Measurements from ENCODE around the gene ECI1. TPM values are rescaled to one million over a fixed set of nuclear protein-coding genes. Genes with fewer than 3 reads are reported as not detected.
"Not testable (repeated sequence)": the region's sequence is repeated elsewhere in the genome, so short reads cannot be mapped to it uniquely, and the experiment has no call there.

Gene ECI1
- total RNA-seq, 1 donor from 2014 or later = 24.6 TPM

GRCh38 chr16:2280461-2280860 is 29.1 kb upstream of the ECI1 start:
- no peak for DNase-seq (ENCODE audit: low spot score)

DNA sequence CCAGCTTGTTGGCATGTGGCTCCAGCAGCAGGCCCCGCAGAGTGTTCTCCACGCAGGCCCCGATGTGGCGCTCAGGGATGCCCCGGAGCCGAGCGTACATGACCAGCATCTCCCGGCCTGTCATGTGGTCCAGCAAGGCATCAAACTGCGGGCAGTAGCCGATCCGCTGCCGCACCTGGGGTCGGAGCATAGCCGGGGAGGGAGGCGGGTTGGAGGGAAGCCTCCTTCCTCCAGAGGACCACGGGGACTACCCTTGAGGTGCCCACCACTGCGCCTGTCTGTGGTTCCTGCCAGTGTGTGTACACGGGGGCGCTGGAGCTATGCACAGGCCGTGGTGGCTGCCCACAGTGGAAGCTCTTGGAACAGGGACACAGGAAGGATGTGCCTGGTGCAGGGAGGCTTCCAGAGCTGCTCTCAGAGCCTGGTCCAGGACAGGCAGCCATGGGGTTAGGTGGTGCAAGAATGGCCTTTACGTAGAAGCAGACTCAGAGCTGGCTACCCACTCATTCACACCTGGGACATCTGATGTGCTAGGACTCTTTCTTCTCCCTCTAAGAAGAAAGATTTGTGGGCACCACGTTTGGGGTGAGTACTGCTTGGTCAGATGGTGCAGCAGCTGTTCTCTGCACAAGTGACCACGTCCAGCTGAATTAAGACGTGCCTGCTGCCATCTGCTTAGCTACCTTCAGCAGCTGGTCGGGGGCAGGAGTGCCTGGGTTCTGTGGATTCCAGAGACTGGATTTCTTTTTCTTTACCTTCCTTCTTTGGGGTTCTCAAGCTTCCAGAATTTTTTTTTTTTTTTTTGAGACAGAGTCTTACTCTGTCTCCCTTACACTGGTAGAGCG is 27.8 kb upstream of the ECI1 start:
- DNase-seq (ENCODE audit: low spot score) = no peak

- no peak for DNase-seq (ENCODE audit: low spot score)
Measured at GRCh38 chr16:2278272-2278608, 26.9 kb upstream of the ECI1 start.

DNA sequence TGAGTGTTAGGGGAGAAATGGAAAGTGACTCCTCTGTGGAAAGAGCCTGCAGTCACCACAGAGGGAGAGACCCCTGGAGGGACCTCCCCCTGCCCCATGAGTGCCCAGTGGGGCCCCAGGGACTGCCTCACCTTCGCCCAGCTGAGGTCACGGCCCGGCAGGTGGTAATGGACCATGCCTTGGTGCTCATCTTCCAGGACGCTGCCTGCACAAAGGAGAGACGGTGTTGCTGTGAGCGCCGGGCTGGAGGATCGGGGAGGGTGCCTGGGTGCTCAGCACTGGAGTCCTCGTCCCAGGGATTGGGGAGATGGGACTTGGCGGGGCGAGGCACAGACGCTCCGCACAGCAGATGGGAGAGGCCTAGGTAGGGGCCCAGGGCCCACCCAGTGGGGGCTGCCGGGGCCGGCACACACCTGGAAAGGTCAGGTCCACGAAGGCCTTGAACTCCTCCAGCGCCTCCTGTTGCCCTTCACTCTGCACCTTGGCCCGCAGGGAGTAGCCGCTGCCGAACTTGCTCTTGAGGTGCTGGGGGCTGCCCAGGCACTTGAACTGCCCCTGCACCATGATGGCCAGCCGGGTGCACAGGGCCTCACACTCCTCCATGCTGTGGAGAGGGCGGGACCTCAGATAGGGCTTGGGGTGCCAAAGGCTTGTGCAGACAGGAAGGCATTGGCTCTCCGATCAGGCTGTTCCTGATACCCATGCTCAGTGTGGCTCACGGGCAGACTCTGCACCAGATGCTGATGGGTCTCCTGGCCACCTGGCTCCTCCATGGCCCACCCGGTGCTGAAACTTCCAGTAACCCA is 26.3 kb upstream of the ECI1 start:
- no peak for DNase-seq (ENCODE audit: low spot score)

- no peak for DNase-seq (ENCODE audit: low spot score)
Measured at GRCh38 chr16:2276368-2277195, 25.2 kb upstream of the ECI1 start.

DNA sequence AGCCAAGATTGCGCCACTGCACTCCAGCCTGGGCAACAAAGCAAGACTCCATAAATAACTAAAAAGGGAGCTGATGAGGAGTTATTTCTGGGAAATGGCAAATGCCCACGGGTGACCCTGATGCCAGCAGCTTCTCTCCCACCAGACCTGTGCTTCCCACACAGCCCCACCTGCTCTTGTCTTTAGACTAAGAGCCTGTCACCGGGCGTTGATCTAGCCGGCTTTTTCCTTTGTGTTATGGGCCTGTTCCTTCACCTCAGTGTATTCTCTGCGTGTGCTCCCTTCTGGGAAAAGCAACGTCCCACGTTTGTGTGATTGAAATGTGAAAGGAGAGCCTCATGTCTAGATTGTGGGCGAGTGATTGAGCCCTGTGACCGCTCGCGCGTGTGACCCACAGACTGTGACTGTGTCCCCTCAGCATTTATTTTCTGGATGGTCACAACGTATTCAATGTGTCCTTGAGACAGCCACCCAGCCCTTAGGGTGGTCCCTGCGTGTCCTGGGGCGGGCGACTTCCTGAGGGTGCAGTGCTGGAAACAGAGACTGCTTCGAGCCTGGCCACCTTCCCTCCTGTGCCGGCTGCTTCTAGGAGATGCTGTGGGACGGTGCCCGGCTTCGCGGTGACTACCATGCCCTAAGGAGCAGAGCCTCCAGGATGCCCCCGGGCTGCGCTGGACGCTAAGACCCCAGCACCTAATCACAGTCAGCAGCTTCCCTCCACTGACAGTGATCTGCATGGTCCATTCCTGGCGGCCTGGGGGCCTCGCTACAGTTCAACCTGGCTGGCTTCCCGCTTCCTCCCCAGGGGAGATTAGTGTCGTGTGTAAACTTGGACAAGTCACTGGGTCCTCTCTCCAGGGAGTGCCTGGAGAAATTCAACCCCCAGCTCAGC is 24.3 kb upstream of the ECI1 start:
- no peak for DNase-seq (ENCODE audit: low spot score)

- no peak for DNase-seq (ENCODE audit: low spot score)
Measured at GRCh38 chr16:2273931-2274330, 22.5 kb upstream of the ECI1 start.

GRCh38 chr16:2273484-2273883 is 22.1 kb upstream of the ECI1 start:
- DNase-seq (ENCODE audit: low spot score) = no peak

- no peak for DNase-seq (ENCODE audit: low spot score)
Measured at GRCh38 chr16:2271848-2272461, 20.6 kb upstream of the ECI1 start.

DNA sequence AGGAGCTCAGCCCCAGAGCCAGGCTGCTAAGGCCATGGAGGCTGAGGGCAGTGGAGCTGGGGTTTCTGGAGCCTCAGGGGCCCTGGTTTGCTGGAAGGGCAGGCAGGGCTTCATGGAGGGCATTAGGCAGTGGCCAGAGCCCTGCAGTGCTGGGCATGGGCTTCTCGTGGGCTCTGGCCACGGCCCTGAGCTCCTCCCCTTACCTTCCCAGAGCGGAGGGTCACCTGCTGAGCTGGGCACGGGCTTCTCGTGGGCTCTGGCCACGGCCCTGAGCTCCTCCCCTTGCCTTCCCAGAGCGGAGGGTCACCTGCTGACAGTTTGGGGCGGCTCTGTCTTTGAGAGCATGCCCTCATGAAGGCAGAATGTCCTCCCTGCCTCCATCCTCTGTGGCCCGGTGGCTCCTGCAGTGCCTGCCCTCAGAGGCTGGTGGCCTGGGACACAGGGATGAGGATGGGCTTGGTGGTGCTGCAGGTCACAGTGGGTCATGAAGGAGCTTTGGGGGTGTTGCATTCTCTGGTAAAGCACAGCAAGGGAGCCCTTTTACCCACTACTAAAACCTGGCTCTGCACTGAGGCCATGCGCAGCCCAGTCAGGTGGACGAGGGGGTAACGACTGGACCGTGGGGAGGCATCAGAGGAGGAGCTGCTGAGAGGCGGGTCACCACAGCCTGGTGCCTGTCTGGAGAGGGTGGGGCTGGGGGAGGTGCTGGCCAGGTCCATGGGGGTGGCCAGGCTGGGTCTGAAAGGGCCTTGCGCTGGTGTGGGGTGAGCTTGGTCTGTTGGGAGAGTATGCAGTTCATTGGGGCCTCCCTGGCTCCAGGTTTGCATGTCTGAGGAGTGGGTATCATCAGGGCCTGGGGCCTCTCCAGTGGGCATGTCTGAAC is 19.4 kb upstream of the ECI1 start:
- DNase-seq (ENCODE audit: low spot score) = no peak

DNA sequence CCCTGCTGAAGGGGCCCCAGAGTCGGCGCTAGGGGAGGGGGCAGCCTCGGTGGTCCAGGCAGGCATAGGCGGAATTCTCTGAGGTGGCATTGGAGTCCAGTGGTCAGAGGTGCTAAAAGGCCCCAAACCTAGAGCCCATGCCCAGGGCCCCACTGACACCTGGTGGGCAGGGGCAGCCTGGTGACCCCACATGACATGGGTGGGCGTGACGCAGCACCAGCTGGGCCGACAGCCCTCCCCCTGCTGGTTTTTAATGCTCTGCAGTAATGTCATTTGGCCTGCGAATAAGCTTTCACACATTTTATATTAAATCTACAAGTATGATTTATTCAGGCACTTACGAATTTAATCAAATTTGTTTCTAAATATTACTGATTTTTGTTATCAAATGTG is 18.7 kb upstream of the ECI1 start:
- DNase-seq (ENCODE audit: low spot score) = no peak

DNA sequence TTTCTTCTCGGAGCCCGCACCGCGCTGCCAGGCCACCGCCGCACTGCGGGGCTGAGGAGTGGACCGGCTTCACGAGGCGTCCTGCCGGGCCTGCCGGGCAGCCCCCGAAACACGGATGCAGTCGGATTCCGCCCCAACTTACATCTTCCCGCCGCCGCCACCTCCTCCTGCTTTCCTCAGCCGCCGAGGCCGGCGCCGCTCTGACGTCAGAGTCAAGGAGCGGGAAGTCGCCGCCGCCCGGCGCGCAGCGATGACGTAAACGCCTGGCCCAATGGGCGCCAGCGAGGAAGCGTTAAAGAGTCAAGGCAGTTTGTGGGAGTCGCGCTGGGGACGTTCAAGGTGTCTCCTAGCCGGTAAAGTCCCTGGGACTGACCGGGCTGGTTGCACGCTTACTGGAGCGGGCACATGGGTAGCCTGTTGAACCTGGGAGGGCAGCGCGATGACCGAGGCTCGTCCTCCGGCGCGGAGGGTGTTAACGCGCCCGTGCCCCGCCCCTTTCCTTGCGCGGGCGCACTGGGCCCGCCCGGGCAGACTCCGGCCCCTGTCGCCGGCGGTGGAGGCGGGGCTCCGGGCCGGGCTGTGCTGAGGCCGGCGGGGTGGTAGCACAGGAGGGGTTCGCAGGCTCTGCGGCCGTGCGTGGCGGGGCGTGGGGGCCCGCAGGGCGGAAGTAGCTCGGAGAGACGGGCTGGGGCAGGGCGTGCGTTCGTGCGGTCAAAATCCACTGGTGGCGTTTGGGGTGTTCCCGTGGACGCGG is 16.7 kb upstream of the ECI1 start, which contains the start of gene RNPS1:
TSS of gene RNPS1 (minus strand) at position 214 of the 754 bp plus-strand sequence. CDS start 3,483 bp downstream, outside the sequence.
- DNase-seq (ENCODE audit: low spot score) = peak; percentile 98

DNA sequence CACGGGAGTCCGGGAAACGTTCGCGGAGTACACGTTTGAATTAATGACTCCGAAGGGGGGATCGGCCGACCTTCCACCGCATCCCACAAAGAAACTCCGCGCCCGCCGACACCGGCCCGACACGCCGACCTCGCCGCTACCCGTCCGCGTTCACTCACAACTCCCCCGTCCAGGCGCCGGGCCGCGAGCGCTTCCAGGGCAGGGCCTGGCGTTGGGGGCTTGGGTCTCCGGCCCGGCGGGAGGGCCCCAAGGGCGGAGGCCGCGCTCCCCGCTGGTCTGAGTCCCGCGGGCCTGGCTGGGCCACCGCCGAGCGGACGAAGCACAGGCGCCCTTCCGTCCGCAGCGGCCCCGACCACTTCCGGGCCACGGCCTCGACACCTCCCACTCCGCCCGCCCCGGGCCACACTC is 16.1 kb upstream of the ECI1 start:
- DNase-seq (ENCODE audit: low spot score) = peak; percentile 2

DNA sequence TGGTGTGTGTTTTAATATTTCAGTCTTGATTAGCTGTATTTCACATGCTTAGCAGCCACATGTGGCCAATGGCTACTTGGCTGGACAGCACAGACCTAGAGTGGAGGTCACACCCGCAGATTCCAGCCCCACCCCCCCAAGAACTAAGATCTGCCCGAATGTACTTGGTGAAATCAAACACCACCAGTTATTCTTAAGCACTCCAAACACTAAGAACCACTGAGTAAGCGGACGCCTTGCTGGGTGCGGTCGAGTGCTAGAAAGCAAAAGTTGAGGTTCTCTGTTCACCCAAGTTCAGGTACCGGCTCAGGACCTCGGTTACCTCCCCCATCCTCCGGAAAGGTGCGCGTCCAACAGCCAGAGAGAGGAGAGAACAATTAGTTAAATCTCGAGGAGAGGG is 15.5 kb upstream of the ECI1 start:
- DNase-seq (ENCODE audit: low spot score) = not testable (repeated sequence)

DNA sequence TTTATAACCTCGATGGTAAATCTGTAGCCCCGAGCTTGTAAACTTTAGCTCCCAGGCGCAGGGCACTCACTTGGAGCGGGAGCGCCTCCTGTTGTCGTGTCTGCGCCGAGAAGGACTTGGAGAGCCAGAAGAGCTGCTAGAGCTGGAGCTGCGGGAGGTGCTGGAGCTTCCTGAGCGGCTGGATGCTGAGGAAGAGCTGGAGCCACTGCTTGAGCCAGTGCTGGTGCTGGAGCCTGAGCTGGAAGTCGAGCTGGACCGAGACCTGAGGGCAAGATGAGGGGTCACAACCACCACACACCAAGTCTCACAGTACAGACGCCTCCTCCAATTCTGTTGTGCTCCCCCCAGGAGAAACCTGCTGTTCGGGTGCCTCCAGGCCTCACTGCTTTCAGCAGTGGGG is 11.6 kb upstream of the ECI1 start:
- DNase-seq (ENCODE audit: low spot score) = not testable (repeated sequence)

- no peak for DNase-seq (ENCODE audit: low spot score)
Measured at GRCh38 chr16:2260250-2260649, 8.9 kb upstream of the ECI1 start.

DNA sequence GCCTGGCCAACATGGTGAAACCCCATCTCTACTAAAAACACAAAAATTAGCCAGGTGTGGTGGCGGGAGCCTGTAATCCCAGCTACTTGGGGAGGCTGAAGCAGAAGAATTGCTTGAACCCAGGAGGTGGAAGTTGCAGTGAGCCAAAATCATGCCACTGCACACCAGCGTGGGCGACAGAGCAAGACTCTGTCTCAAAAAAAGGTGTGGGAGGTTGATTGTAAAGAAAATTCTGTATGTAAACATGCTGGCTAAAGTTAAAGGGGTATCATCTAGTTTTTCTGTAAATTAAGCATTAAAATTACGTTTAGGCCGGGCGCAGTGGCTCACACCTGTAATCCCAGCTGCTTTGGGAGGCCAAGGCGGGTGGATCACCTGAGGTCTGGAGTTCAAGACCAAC is 7.1 kb upstream of the ECI1 start:
- DNase-seq (ENCODE audit: low spot score) = not testable (repeated sequence)

- DNase-seq (ENCODE audit: low spot score) = no peak
Measured at GRCh38 chr16:2257726-2258125, 6.3 kb upstream of the ECI1 start.
